Muscle layer of colon (tissue), 2 donors: Measurements from ENCODE around the gene POU2F1.

ENCODE experiments used
- H3K27ac ChIP-seq: one replicate; pipeline ENCODE4 v1.7.0; 2013; ENCODE audit warnings: low read depth, mild to moderate bottlenecking, low read length, moderate library complexity
- H3K27me3 ChIP-seq, 2 donors: one replicate each; pipeline ENCODE4 v1.7.0; 2013; ENCODE audit warnings: low read length in 2 of 2, mild to moderate bottlenecking in 2 of 2; ENCODE audit not compliant: insufficient read depth in 2 of 2, control insufficient read depth in 1 of 2
- H3K36me3 ChIP-seq: one replicate; pipeline ENCODE4 v1.7.0; 2013; ENCODE audit warnings: mild to moderate bottlenecking, low read length; ENCODE audit not compliant: insufficient read depth
- H3K4me1 ChIP-seq: one replicate; pipeline ENCODE4 v1.7.0; 2013; ENCODE audit warnings: mild to moderate bottlenecking, low read length; ENCODE audit not compliant: insufficient read depth
- H3K4me3 ChIP-seq, 2 donors: one replicate each; pipeline ENCODE4 v1.7.0; 2013; ENCODE audit warnings: low read length in 2 of 2, low read depth in 1 of 2, mild to moderate bottlenecking in 1 of 2, moderate library complexity in 1 of 2
- H3K9ac ChIP-seq: one replicate; pipeline ENCODE4 v1.7.0; 2013; ENCODE audit warnings: low read length
- H3K9me3 ChIP-seq: one replicate; pipeline ENCODE4 v1.7.0; 2013; ENCODE audit warnings: mild to moderate bottlenecking, low read length
- donor health status: abdominal sarcoma.
- donor health status: Adenocarcinoma of cecum.

The POU2F1 gene

GRCh38 chr1:167220537-167221125 is at the start of gene POU2F1:
POU2F1 (plus strand) TSS chr1:167220886; CDS start chr1:167220898, 12 bp downstream.
- Histone ChIP-seq H3K9ac (peak within 1 kb of the TSS; percentile 72), H3K9me3 (no peaks in the 10 kb centered on the region), H3K4me1 (peaks cover 20% of the 10 kb centered on the region), H3K4me3 (peak within 1 kb of the TSS; percentile 75 to 92), H3K27me3 (no peaks in the 10 kb centered on the region), H3K36me3 (no peaks in the 10 kb centered on the region), H3K27ac (peak within 1 kb of the TSS; percentile 94)

GRCh38 chr1:167171286-167171929 is 49.3 kb upstream of the POU2F1 start:
- Histone ChIP-seq H3K4me1 (no peaks in the 10 kb centered on the region), H3K36me3 (no peaks in the 10 kb centered on the region), H3K4me3 (no peak overlapping the region), H3K9me3 (no peaks in the 10 kb centered on the region), H3K27ac (no peak overlapping the region), H3K27me3 (no peaks in the 10 kb centered on the region), H3K9ac (no peak overlapping the region)

- no peaks in the 10 kb centered on the region for H3K36me3 ChIP-seq
- no peak overlapping the region for H3K4me3 ChIP-seq
- H3K27ac ChIP-seq = no peak overlapping the region
Observed at GRCh38 chr1:167173516-167174184, 47.0 kb upstream of the POU2F1 start.

GRCh38 chr1:167175901-167176300 is 44.8 kb upstream of the POU2F1 start:
- H3K9me3 ChIP-seq = no peaks in the 10 kb centered on the region
- no peak overlapping the region for H3K4me3 ChIP-seq
- no peaks in the 10 kb centered on the region for H3K4me1 ChIP-seq
- H3K36me3 ChIP-seq = no peaks in the 10 kb centered on the region
- no peak overlapping the region for H3K27ac ChIP-seq
- H3K9ac ChIP-seq = no peak overlapping the region
- H3K27me3 ChIP-seq = no peaks in the 10 kb centered on the region

More at GRCh38 chr1:167173516-167174184, 47.0 kb upstream of the POU2F1 start:
- no peak overlapping the region for H3K9ac ChIP-seq
- H3K27me3 ChIP-seq = no peaks in the 10 kb centered on the region
- no peaks in the 10 kb centered on the region for H3K4me1 ChIP-seq
- no peaks in the 10 kb centered on the region for H3K9me3 ChIP-seq

GRCh38 chr1:167178831-167179230 is 41.9 kb upstream of the POU2F1 start:
- no peak overlapping the region for H3K27ac ChIP-seq
- no peaks in the 10 kb centered on the region for H3K27me3 ChIP-seq
- no peaks in the 10 kb centered on the region for H3K36me3 ChIP-seq
- no peak overlapping the region for H3K4me3 ChIP-seq
- H3K9me3 ChIP-seq = no peaks in the 10 kb centered on the region
- no peaks in the 10 kb centered on the region for H3K4me1 ChIP-seq
- no peak overlapping the region for H3K9ac ChIP-seq

GRCh38 chr1:167182571-167183320 is 37.9 kb upstream of the POU2F1 start:
- H3K9ac ChIP-seq = no peak overlapping the region
- no peaks in the 10 kb centered on the region for H3K4me1 ChIP-seq
- H3K4me3 ChIP-seq = no peak overlapping the region
- H3K36me3 ChIP-seq = no peaks in the 10 kb centered on the region
- no peaks in the 10 kb centered on the region for H3K27me3 ChIP-seq
- H3K9me3 ChIP-seq = no peaks in the 10 kb centered on the region
- H3K27ac ChIP-seq = no peak overlapping the region

- H3K36me3 ChIP-seq = no peaks in the 10 kb centered on the region
- H3K4me1 ChIP-seq = no peaks in the 10 kb centered on the region
- no peak overlapping the region for H3K9ac ChIP-seq
- no peak overlapping the region for H3K4me3 ChIP-seq
- no peaks in the 10 kb centered on the region for H3K9me3 ChIP-seq
- no peaks in the 10 kb centered on the region for H3K27me3 ChIP-seq
- H3K27ac ChIP-seq = no peak overlapping the region
Observed at GRCh38 chr1:167184081-167184480, 36.6 kb upstream of the POU2F1 start.

GRCh38 chr1:167185062-167185461 is 35.6 kb upstream of the POU2F1 start:
- Histone ChIP-seq H3K4me3 (no peak overlapping the region), H3K9me3 (no peaks in the 10 kb centered on the region), H3K27ac (no peak overlapping the region), H3K27me3 (no peaks in the 10 kb centered on the region), H3K9ac (no peak overlapping the region), H3K36me3 (no peaks in the 10 kb centered on the region), H3K4me1 (no peaks in the 10 kb centered on the region)

- Histone ChIP-seq H3K27me3 (no peaks in the 10 kb centered on the region), H3K4me3 (no peak overlapping the region), H3K9me3 (no peaks in the 10 kb centered on the region), H3K4me1 (no peaks in the 10 kb centered on the region), H3K27ac (no peak overlapping the region), H3K9ac (no peak overlapping the region), H3K36me3 (no peaks in the 10 kb centered on the region)
Observed at GRCh38 chr1:167185974-167186657, 34.6 kb upstream of the POU2F1 start.

- H3K27ac ChIP-seq = no peak overlapping the region
- no peaks in the 10 kb centered on the region for H3K27me3 ChIP-seq
- H3K36me3 ChIP-seq = no peaks in the 10 kb centered on the region
Observed at GRCh38 chr1:167186771-167187170, 33.9 kb upstream of the POU2F1 start.

GRCh38 chr1:167190747-167191237 is 29.9 kb upstream of the POU2F1 start:
- Histone ChIP-seq H3K4me1 (no peaks in the 10 kb centered on the region), H3K4me3 (no peak overlapping the region), H3K9ac (no peak overlapping the region), H3K9me3 (no peaks in the 10 kb centered on the region), H3K36me3 (no peaks in the 10 kb centered on the region), H3K27ac (no peak overlapping the region), H3K27me3 (no peaks in the 10 kb centered on the region)

More at GRCh38 chr1:167186771-167187170, 33.9 kb upstream of the POU2F1 start:
- H3K4me3 ChIP-seq = no peak overlapping the region
- no peaks in the 10 kb centered on the region for H3K4me1 ChIP-seq
- H3K9ac ChIP-seq = no peak overlapping the region
- no peaks in the 10 kb centered on the region for H3K9me3 ChIP-seq
